K562 (cell line): ENCODE results near the gene MCC. TPM values are rescaled to one million over a fixed set of nuclear protein-coding genes. Genes with fewer than 3 reads are reported as not detected.
A peak's percentile ranks its signal among the peaks of the same experiment; 100 is the strongest.

ENCODE experiments used
- ATAC-seq: fragments of 200-7000 bp; cut with Tn5 transposase; 3 replicates; pipeline ENCODE4 v1.9.1; 2020; ENCODE audit warnings: moderate library complexity
- BruUV-seq: library from RNA; stranded (reverse); fragments of 400-500 nt; replicated peaks from 2 replicates; lab custom pipeline; 2021; lab: Mats Ljungman, UMichigan
- CTCF ChIA-PET: fragments of 300-600 bp; formaldehyde crosslinking; extraction: SDS; loops from one replicate; lab custom pipeline; 2021; ENCODE audit warnings: low intra/inter-chr PET ratio; lab: Yijun Ruan, JAX
- POLR2A ChIA-PET: fragments of 300-600, 350-650 bp; sonication (Branson Sonifier 250); formaldehyde crosslinking; extraction: SDS; loops from one replicate; lab custom pipeline; 2021; ENCODE audit warnings: antibody characterized with exemption, inconsistent platforms; lab: Yijun Ruan, JAX
- DNase-seq, 4 experiments: peaks; one replicate each; pipeline versions ENCODE4 v3.0.0 to v3.0.0-alpha.2; 2011 to 2018; ENCODE audit warnings: low spot score in 3 of 4, mixed read lengths in 3 of 4; ENCODE audit errors: extremely low read depth in 1 of 4
- FAIRE-seq: peaks from 2 replicates; lab custom pipeline; 2011; peaks lifted over from hg19 to GRCh38; lab: Jason Lieb, UNC
- H2AFZ ChIP-seq: 2 replicates; pipeline ENCODE4 v1.6.0; 2011; ENCODE audit warnings: low read depth, low read length, control low read depth, inconsistent platforms
- H3K27ac ChIP-seq: fragments of 200-600 bp; 3 replicates; pipeline ENCODE4 v1.8.0; 2011; ENCODE audit warnings: low read depth, mild to moderate bottlenecking, control low read depth, inconsistent platforms, low read length, moderate library complexity, mixed read lengths; ENCODE audit errors: extremely low read depth
- H3K27me3 ChIP-seq, 2 experiments: fragments of 300-600 bp in 1 of 2; 2 replicates in 1 of 2; 3 replicates in 1 of 2; pipeline versions ENCODE4 v1.6.0 to v1.8.0; 2011; ENCODE audit warnings: inconsistent platforms in 2 of 2, low read length in 2 of 2, mild to moderate bottlenecking in 1 of 2, mixed read lengths in 1 of 2, moderate library complexity in 1 of 2; ENCODE audit not compliant: control insufficient read depth in 2 of 2, insufficient read depth in 2 of 2
- H3K36me3 ChIP-seq: fragments of 300-600 bp; 3 replicates; pipeline ENCODE4 v1.8.0; 2011; ENCODE audit warnings: mild to moderate bottlenecking, low read length, inconsistent platforms; ENCODE audit not compliant: control insufficient read depth, insufficient read depth
- H3K4me1 ChIP-seq, 2 experiments: fragments of 200-600 bp in 1 of 2; replicated peaks in 1 of 2; 2 replicates in 1 of 2; 3 replicates in 1 of 2; pipeline versions ENCODE4 v1.5.1 to v1.8.0; 2011; ENCODE audit warnings: inconsistent platforms in 2 of 2, low read length in 2 of 2, mild to moderate bottlenecking in 1 of 2, mixed read lengths in 1 of 2, moderate library complexity in 1 of 2; ENCODE audit not compliant: control insufficient read depth in 2 of 2, insufficient read depth in 2 of 2
- H3K4me2 ChIP-seq: 2 replicates; pipeline ENCODE4 v1.6.1; 2011; ENCODE audit warnings: low read length, control low read depth, inconsistent platforms, mixed read lengths; ENCODE audit not compliant: insufficient read depth
- H3K4me3 ChIP-seq: fragments of 200-600 bp; sonication (generic), shearing (Covaris generic); 2 replicates; pipeline ENCODE4 v1.5.1; 2016; ENCODE audit warnings: control low read depth, inconsistent platforms
- H3K79me2 ChIP-seq: fragments of 200-600 bp; 3 replicates; pipeline ENCODE4 v1.8.0; 2011; ENCODE audit warnings: low read length, inconsistent platforms; ENCODE audit not compliant: control insufficient read depth, insufficient read depth
- H3K9ac ChIP-seq, 2 experiments: 2 replicates each; pipeline versions ENCODE4 v1.6.0 to v1.6.1; 2011; ENCODE audit warnings: low read depth in 2 of 2, low read length in 2 of 2, control low read depth in 1 of 2, inconsistent platforms in 1 of 2, mild to moderate bottlenecking in 1 of 2, mixed read lengths in 1 of 2; ENCODE audit not compliant: insufficient read depth in 1 of 2
- H3K9me1 ChIP-seq: one replicate; pipeline ENCODE4 v1.6.0; 2011; ENCODE audit warnings: inconsistent platforms, mild to moderate bottlenecking, low read length, moderate library complexity; ENCODE audit not compliant: control insufficient read depth, insufficient read depth
- H3K9me3 ChIP-seq: replicated peaks from 2 replicates; pipeline ENCODE4 v1.5.1; 2011; ENCODE audit warnings: low read depth, low read length, inconsistent platforms; ENCODE audit not compliant: control insufficient read depth, insufficient read depth
- H4K20me1 ChIP-seq: replicated peaks from 2 replicates; pipeline ENCODE4 v1.6.1; 2011; ENCODE audit warnings: low read length, inconsistent platforms, mixed read lengths; ENCODE audit not compliant: control insufficient read depth, insufficient read depth
- CAMTA2 ChIP-seq: fragments of 250-450 bp; sonication (Bioruptor Pico); conservative IDR thresholded peaks from 2 replicates; pipeline ENCODE4 v1.5.1; 2022
- KDM1A ChIP-seq, 2 experiments: fragments of 450-650 bp; IDR thresholded peaks; 2 replicates each; pipeline ENCODE4 v1.6.1; 2016; ENCODE audit warnings: mild to moderate bottlenecking in 2 of 2
- KLF10 ChIP-seq: fragments of 250-450 bp; sonication (Bioruptor Pico); IDR thresholded peaks from 2 replicates; pipeline ENCODE4 v1.6.1; 2021; ENCODE audit warnings: matching md5 sums
- ZFPM2 ChIP-seq: fragments of 250-450 bp; sonication (Bioruptor Pico); IDR thresholded peaks from 2 replicates; pipeline ENCODE4 v1.5.1; 2022; ENCODE audit warnings: mild to moderate bottlenecking
- ZNF507 ChIP-seq: conservative IDR thresholded peaks from 2 replicates; pipeline ENCODE4 v1.6.1; 2017; ENCODE audit warnings: missing genetic modification characterization, missing compliant biosample characterization
- ZNF780A ChIP-seq: fragments of 250-450 bp; sonication (Bioruptor Pico); IDR thresholded peaks from 2 replicates; pipeline ENCODE4 v1.5.0; 2021; ENCODE audit warnings: mild to moderate bottlenecking
- WGBS: fragments of 100-300 bp; shearing (Covaris generic); methylation state at CpG from one replicate; pipeline ENCODE4 v1.1.6; 2016; ENCODE audit warnings: low coverage, mixed read lengths; ENCODE audit not compliant: insufficient coverage; ENCODE audit errors: missing lambda C conversion rate; 5-methylcytosine and 5-hydroxymethylcytosine counted together
- in situ Hi-C: fragments of 300-500 bp; cut with MboI; formaldehyde crosslinking; loops from 4 replicates; pipeline ENCODE4 v1.15.0; 2018; ENCODE audit warnings: inconsistent platforms, mixed read lengths
- intact Hi-C: fragments of 100-400 bp; cut with micrococcal nuclease; formaldehyde crosslinking; loops from 2 replicates; pipeline ENCODE4 v1.14.2; 2022
- polyA plus RNA-seq, 8 experiments: library from polyadenylated mRNA; depleted of rRNA in 4 of 8; stranded (reverse) in 5 of 8; unstranded in 3 of 8; fragments of >200 nt; fragmentation: Nextera tagmentation in 2 of 8; fragmentation: Illumina TruSeq in 1 of 8; extraction: Ambion mirVana in 2 of 8; extraction: Trizol in 1 of 8; gene quantifications; 2 replicates each; pipeline versions ENCODE4 v1.2.1 to v1.2.3, GENCODE V29; 2011 to 2014; ENCODE audit warnings: inconsistent platforms in 1 of 8, missing spikeins in 1 of 8
- total RNA-seq, 7 experiments: library from RNA; depleted of rRNA in 6 of 7; stranded (reverse); fragments of >200 nt in 6 of 7; fragmentation: Illumina TruSeq in 2 of 7; extraction: Trizol in 2 of 7; gene quantifications; 2 replicates each; pipeline versions ENCODE4 v1.2.1 to v1.2.3, GENCODE V29; 2011 to 2021; ENCODE audit warnings: low replicate concordance in 1 of 7
- TF ChIP-seq, protein P1 (sequence below): sonication (generic); formaldehyde crosslinking; IDR thresholded peaks from 2 replicates; pipeline ENCODE4 v1.8.1; 2023; ENCODE audit warnings: missing genetic modification reagents, mild to moderate bottlenecking, borderline replicate concordance
- TF ChIP-seq, protein P2 (sequence below): fragments of 450-650 bp; formaldehyde crosslinking; IDR thresholded peaks from 2 replicates; pipeline ENCODE4 v1.4.0; 2020; ENCODE audit warnings: mild to moderate bottlenecking, moderate library complexity

The MCC gene
- total and polyA plus RNA-seq, 9 of the 15 experiments (the other 6 are each of a cell fraction or from before 2014, with no cell fraction given), result 0.04 to 0.24 (median 0.06) TPM; not detected in 1

DNA sequence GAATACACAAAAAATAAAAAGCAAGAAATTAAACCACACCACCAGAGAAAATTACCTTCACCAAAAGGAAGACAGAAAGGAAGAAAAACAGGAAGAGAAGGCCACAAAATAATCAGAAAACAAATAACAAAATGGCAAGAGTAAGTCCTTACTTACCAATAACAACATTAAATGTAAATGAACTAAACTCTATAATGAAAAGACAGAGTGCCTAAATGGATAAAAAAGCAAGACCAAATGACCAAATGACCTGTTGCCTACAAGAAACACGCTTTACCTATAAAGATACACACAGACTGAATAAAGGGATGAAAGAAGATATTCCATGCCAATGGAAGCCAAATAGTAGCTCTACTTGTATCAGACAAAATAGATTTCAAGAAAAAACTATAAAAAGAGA lies 140.7 kb downstream of the MCC start:
- no peaks in the 10 kb centered on the region for H3K4me1 ChIP-seq
- H3K36me3 ChIP-seq, result no peaks in the 10 kb centered on the region
- in situ Hi-C loops (no loop called here), intact Hi-C loops (no loop called here)
- H3K4me2 ChIP-seq, result no peak overlapping the region
- ATAC-seq (no peak), FAIRE-seq (no peak), DNase-seq (no peak)
- H3K79me2 ChIP-seq, result no peaks in the 10 kb centered on the region
- POLR2A ChIA-PET, result interaction anchor here (0.6 kb wide), 1 partner anchor 809 kb away, joined by 3 read pairs; no protein-coding TSS in a partner anchor
- no peak overlapping the region for H2AFZ ChIP-seq
- H3K9ac ChIP-seq, result no peak overlapping the region
- CTCF ChIA-PET, result no interaction called here
- TF ChIP-seq CAMTA2 (CRISPR knock-in tag), result no peak
- TF ChIP-seq ZNF507 (tag), result peak; percentile 83
- no TSS peak for BruUV-seq
- no peaks in the 10 kb centered on the region for H4K20me1 ChIP-seq
- no peaks in the 10 kb centered on the region for H3K9me1 ChIP-seq
- no peak overlapping the region for H3K4me3 ChIP-seq
- H3K27ac ChIP-seq, result no peak overlapping the region
- 0% methylated on average over 1 of the region's 1 CpG for WGBS
- H3K27me3 ChIP-seq, result no peaks in the 10 kb centered on the region
- H3K9me3 ChIP-seq, result no peaks in the 10 kb centered on the region

DNA sequence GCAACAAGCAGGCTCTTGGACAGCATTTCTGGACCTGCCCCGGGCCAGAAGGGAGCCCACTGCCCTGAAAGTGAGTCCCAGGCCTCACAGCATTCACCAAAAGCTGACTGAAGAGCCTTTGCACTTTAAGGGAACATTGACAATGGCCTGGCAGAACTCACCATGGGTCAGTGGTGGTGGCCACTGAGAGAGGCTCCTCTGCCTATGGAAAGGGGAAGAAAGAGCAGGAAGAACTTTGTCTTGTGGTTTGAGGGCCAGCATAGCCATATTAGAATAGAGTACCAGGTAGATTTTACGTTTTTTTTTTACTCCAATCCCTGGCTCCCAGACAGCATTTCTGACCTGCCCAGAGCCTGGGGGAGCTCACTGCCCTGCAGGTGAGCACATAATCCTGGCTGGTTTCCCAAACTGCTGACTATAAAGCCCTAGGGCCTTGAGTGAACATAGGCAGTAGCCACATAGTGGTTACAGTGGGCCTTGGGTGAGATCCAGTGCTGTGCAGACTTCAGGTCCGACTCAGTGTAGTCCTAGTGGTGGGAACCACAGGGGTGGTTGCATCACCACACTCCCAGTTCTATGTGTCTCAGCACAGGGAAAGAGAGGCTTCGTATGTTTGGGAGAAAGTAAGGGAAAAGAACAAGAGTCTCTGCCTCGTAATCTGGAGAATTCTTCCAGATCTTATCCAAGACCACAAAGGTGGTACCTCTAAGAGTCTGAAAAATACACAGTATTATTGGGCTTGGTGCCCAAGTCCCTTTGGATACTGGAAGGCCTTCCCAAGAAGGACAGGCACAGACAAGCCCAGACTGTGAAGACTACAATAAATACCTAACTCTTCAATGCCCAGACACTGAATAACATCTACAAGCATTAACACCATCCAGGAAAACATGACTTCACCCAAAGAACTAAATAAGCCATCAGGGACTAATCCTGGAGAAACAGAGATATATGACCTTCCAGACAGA lies 143.0 kb downstream of the MCC start:
- no peak for DNase-seq
- in situ Hi-C loops (no loop called here), intact Hi-C loops (no loop called here)
- Histone ChIP-seq H3K79me2 (no peaks in the 10 kb centered on the region), H2AFZ (no peak overlapping the region), H3K27ac (no peak overlapping the region), H3K9ac (no peak overlapping the region), H3K9me3 (no peaks in the 10 kb centered on the region), H4K20me1 (no peaks in the 10 kb centered on the region), H3K9me1 (no peaks in the 10 kb centered on the region), H3K4me2 (no peak overlapping the region), H3K4me1 (no peaks in the 10 kb centered on the region), H3K27me3 (no peaks in the 10 kb centered on the region; a peak in 1 of 5 replicates), H3K4me3 (no peak overlapping the region), H3K36me3 (no peaks in the 10 kb centered on the region)
- FAIRE-seq, result no peak
- ChIA-PET CTCF (no interaction called here), POLR2A (interaction anchor here (0.6 kb wide), 1 partner anchor 149 kb away, joined by 4 read pairs; no protein-coding TSS in a partner anchor)
- 0% methylated on average over 5 of the region's 5 CpGs for WGBS
- BruUV-seq, result no TSS peak
- no peak for ATAC-seq
- TF ChIP-seq, protein P1, sequence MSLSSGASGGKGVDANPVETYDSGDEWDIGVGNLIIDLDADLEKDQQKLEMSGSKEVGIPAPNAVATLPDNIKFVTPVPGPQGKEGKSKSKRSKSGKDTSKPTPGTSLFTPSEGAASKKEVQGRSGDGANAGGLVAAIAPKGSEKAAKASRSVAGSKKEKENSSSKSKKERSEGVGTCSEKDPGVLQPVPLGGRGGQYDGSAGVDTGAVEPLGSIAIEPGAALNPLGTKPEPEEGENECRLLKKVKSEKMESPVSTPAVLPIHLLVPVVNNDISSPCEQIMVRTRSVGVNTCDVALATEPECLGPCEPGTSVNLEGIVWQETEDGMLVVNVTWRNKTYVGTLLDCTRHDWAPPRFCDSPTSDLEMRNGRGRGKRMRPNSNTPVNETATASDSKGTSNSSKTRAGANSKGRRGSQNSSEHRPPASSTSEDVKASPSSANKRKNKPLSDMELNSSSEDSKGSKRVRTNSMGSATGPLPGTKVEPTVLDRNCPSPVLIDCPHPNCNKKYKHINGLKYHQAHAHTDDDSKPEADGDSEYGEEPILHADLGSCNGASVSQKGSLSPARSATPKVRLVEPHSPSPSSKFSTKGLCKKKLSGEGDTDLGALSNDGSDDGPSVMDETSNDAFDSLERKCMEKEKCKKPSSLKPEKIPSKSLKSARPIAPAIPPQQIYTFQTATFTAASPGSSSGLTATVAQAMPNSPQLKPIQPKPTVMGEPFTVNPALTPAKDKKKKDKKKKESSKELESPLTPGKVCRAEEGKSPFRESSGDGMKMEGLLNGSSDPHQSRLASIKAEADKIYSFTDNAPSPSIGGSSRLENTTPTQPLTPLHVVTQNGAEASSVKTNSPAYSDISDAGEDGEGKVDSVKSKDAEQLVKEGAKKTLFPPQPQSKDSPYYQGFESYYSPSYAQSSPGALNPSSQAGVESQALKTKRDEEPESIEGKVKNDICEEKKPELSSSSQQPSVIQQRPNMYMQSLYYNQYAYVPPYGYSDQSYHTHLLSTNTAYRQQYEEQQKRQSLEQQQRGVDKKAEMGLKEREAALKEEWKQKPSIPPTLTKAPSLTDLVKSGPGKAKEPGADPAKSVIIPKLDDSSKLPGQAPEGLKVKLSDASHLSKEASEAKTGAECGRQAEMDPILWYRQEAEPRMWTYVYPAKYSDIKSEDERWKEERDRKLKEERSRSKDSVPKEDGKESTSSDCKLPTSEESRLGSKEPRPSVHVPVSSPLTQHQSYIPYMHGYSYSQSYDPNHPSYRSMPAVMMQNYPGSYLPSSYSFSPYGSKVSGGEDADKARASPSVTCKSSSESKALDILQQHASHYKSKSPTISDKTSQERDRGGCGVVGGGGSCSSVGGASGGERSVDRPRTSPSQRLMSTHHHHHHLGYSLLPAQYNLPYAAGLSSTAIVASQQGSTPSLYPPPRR, result no peak
- TF ChIP-seq ZNF780A (CRISPR knock-in tag) (no peak), KDM1A (IDR thresholded peaks at IDR 0.05) (no peak), KLF10 (no peak), ZFPM2 (CRISPR knock-in tag) (no peak)
- TF ChIP-seq, protein P2, sequence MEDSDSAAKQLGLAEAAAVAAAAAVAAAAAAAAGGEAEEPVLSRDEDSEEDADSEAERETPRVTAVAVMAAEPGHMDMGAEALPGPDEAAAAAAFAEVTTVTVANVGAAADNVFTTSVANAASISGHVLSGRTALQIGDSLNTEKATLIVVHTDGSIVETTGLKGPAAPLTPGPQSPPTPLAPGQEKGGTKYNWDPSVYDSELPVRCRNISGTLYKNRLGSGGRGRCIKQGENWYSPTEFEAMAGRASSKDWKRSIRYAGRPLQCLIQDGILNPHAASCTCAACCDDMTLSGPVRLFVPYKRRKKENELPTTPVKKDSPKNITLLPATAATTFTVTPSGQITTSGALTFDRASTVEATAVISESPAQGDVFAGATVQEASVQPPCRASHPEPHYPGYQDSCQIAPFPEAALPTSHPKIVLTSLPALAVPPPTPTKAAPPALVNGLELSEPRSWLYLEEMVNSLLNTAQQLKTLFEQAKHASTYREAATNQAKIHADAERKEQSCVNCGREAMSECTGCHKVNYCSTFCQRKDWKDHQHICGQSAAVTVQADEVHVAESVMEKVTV, result no peak
